Measurements from ENCODE around the gene RNF41. TPM values are rescaled to one million over a fixed set of nuclear protein-coding genes. Genes with fewer than 3 reads are reported as not detected.
A peak's percentile ranks its signal among the peaks of the same experiment; 100 is the strongest.
"Not testable (repeated sequence)": the region's sequence is repeated elsewhere in the genome, so short reads cannot be mapped to it uniquely, and the experiment has no call there.

Gene RNF41
- polyA plus RNA-seq, 2 donors: 7.9 to 17.5 TPM

DNA sequence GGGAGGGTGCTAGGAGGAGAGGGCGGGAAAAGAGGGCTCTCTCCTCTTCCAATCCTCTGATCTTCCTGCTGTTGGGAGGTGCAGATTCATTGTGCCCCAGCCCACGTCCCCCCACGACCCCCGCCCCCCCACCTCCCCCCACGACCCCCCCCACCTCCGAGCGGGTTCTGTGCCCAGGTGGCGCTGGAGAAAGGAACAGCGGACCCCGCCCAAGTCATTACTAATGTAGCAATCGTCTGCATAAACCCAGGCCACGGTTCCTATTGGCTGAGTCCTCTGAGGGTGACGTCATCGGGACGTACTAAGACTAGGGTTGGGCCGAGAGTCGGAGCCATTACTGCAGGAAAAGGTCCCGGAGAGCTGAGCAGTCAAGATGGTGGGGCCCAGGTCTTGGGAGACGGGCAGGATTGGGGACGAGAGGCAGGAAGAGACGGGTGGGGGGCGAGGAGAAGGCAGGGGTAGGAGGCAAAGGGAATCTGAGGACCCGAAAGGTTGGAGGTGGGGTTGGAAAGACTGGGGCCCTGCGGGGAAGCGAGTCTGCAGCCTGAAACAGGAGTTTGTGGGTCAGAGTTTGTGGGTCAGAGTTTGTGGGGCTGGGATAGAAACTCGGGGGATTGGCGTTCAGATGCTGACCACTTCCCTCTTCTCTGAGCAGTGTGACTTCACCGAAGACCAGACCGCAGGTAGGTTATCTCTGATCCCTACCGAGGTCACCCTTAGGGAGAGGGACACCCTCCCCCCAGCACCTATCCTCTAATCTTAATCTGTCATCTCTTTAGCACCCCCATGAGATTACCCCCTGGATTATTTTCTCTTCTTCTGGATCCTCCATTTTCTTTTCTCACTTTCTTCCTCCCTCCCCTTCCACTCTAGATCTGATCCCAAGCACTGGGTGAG is 63.4 kb downstream of the RNF41 start, which contains the start of gene MYL6:
Gene MYL6 (plus strand): TSS at position 331 of the 897 bp plus-strand sequence. CDS start 43 bp downstream, at position 374.
- peaks cover 5 to 10% of the 10 kb centered on the region in 2 donors for H3K4me1 ChIP-seq (ENCODE audit: control insufficient read depth in 2 of 2, insufficient read depth in 2 of 2, low read length in 1 of 2)
- WGBS, 2 donors: 1% methylated on average over 30 of the region's 30 CpGs
- H3K36me3 ChIP-seq (ENCODE audit: control insufficient read depth in 2 of 2, insufficient read depth in 2 of 2, low read length in 1 of 2): peaks cover 7 to 25% of the 10 kb centered on the region in 2 donors

DNA sequence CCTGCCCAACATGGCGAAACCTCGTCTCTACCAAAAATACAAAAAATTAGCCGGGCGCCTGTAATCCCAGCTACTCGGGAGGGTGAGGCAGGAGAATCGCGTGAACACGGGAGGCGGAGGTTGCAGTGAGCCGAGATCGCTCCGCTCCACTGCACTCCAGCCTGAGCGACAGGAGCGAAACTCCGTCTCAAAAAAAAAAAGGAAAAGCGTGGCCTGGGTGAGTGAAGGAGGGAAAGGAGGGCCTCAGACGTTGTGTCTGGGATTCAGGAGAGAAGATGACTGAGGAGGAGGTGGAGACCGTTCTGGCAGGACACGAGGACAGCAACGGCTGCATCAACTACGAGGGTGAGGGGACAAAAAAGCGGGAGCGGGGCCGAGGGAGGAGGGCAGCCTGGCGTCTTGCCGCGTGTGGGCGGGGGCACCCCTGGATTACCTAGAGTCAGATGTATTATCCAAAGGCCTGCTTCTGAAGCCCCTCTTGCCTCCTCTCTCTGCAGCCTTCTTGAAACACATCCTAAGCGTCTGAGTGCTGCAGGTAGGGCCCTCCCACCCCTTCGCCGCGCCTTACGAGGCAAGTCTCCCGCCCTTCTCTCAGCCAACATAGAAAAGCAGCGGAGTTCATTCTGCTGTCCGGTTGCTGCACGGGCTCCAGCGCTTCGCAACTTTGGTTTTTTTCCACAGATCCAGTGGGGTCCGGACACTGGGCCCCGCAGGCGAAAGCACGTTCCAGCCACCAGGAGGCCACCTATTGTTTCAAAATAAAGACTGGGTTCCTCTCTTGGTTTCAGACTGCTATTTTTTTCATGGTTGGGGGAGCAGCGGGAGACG is 64.3 kb downstream of the RNF41 start:
- H3K4me1 ChIP-seq (ENCODE audit: control insufficient read depth in 2 of 2, insufficient read depth in 2 of 2, low read length in 1 of 2): peaks cover 5 to 11% of the 10 kb centered on the region in 2 donors
- WGBS, 2 donors: 4 to 5% methylated on average over 45 of the region's 45 CpGs
- H3K27ac ChIP-seq (ENCODE audit: low read depth in 2 of 2, low read length in 1 of 2): peak overlapping the region; percentile 95 to 97
- H3K9me3 ChIP-seq (ENCODE audit: control insufficient read depth in 2 of 2, insufficient read depth in 1 of 2, low read depth in 1 of 2, low read length in 1 of 2): no peaks in the 10 kb centered on the region
- H3K27me3 ChIP-seq (ENCODE audit: control insufficient read depth in 1 of 2, insufficient read depth in 2 of 2, low read length in 2 of 2): no peaks in the 10 kb centered on the region
- peaks cover 7 to 24% of the 10 kb centered on the region in 2 donors for H3K36me3 ChIP-seq (ENCODE audit: control insufficient read depth in 2 of 2, insufficient read depth in 2 of 2, low read length in 1 of 2)
- H3K4me3 ChIP-seq (ENCODE audit: low read depth in 1 of 2, low read length in 2 of 2): peak overlapping the region; percentile 49 to 99

More for the DNA sequence above, 63.4 kb downstream of the RNF41 start, which contains the start of gene MYL6:
- peak within 1 kb of the TSS; percentile 96 to 100 for H3K27ac ChIP-seq (ENCODE audit: low read depth in 2 of 2, low read length in 1 of 2)
- no peaks in the 10 kb centered on the region for H3K27me3 ChIP-seq (ENCODE audit: control insufficient read depth in 1 of 2, insufficient read depth in 2 of 2, low read length in 2 of 2)
- H3K4me3 ChIP-seq (ENCODE audit: low read depth in 1 of 2, low read length in 2 of 2): peak within 1 kb of the TSS; percentile 79 to 99
- no peaks in the 10 kb centered on the region for H3K9me3 ChIP-seq (ENCODE audit: control insufficient read depth in 2 of 2, insufficient read depth in 1 of 2, low read depth in 1 of 2, low read length in 1 of 2)

DNA sequence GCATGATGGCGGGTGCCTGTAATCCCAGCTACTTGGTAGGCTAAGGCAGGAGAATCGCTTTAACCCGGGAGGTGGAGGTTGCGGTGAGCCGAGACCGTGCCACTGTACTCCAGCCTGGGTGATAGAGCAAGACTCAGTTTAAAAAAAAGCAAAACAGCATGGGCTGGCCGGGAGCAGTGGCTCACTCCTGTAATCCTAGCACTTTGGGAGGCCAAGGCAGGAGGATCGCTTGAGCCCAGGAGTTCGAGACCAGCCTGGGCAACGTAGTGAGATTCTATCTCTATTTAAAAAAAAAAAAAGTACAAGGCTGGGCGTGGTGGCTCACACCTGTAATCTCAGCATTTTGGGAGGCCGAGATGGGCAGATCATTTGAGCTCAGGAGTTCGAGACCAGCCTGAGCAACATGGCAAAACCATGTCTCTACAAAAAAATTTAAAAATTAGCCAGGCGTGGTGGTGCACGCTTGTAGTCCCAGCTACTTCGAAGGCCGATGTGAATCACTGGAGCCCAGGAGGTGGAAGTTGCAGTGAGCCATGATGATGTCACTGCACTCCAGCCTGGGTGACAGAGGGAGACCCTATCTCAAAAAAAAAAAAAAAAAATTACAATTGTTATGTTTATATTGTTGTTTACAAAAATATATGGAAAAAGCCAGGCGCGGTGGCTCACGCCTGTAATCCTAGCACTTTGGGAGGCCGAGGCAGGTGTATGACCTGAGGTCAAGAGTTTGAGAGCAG is 65.1 kb downstream of the RNF41 start:
- H3K27me3 ChIP-seq (ENCODE audit: control insufficient read depth in 1 of 2, insufficient read depth in 2 of 2, low read length in 2 of 2); H3K4me3 ChIP-seq (ENCODE audit: low read depth in 1 of 2, low read length in 2 of 2); H3K9me3 ChIP-seq (ENCODE audit: control insufficient read depth in 2 of 2, insufficient read depth in 1 of 2, low read depth in 1 of 2, low read length in 1 of 2): not testable (repeated sequence)
- H3K27ac ChIP-seq (ENCODE audit: low read depth in 2 of 2, low read length in 1 of 2): peak overlapping the region; percentile 95 to 97
- WGBS, 2 donors: 85 to 90% methylated on average over 21 of the region's 21 CpGs
- peaks cover 5 to 11% of the 10 kb centered on the region in 2 donors for H3K4me1 ChIP-seq (ENCODE audit: control insufficient read depth in 2 of 2, insufficient read depth in 2 of 2, low read length in 1 of 2)
- H3K36me3 ChIP-seq (ENCODE audit: control insufficient read depth in 2 of 2, insufficient read depth in 2 of 2, low read length in 1 of 2): peaks cover 7 to 20% of the 10 kb centered on the region in 2 donors

DNA sequence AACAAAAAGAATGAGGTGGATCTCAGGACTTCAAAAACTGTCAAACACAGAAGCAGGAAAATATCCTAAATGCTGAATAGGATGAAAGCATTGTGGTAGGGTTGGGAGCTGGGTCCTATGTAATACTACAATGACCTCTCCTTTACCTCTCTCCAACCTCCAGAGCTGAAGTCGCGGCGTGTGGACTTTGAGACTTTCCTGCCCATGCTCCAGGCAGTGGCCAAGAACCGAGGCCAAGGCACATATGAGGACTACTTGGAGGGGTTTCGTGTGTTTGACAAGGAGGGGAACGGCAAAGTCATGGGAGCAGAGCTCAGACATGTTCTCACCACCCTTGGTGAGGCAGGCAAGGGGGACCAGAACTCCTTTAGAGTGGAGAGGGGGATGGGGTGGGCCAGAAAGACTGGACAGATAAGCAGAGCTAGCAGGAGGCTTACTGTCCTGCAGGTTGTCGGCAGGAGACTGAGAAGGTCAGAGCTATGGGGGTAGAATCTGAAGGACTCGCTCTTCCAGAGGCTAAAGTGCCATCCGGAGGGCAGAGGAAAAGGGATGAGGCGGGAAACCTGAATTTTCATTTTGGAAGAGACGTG is 66.4 kb downstream of the RNF41 start:
- Histone ChIP-seq H3K9me3 (ENCODE audit: control insufficient read depth in 2 of 2, insufficient read depth in 1 of 2, low read depth in 1 of 2, low read length in 1 of 2) (no peaks in the 10 kb centered on the region), H3K4me1 (ENCODE audit: control insufficient read depth in 2 of 2, insufficient read depth in 2 of 2, low read length in 1 of 2) (peaks cover 0 to 6% of the 10 kb centered on the region in 2 donors), H3K4me3 (ENCODE audit: low read depth in 1 of 2, low read length in 2 of 2) (no peak overlapping the region), H3K27ac (ENCODE audit: low read depth in 2 of 2, low read length in 1 of 2) (no peak overlapping the region), H3K27me3 (ENCODE audit: control insufficient read depth in 1 of 2, insufficient read depth in 2 of 2, low read length in 2 of 2) (no peaks in the 10 kb centered on the region), H3K36me3 (ENCODE audit: control insufficient read depth in 2 of 2, insufficient read depth in 2 of 2, low read length in 1 of 2) (peaks cover 4 to 9% of the 10 kb centered on the region in 2 donors)
- WGBS, 2 donors: 88 to 92% methylated on average over 11 of the region's 11 CpGs

DNA sequence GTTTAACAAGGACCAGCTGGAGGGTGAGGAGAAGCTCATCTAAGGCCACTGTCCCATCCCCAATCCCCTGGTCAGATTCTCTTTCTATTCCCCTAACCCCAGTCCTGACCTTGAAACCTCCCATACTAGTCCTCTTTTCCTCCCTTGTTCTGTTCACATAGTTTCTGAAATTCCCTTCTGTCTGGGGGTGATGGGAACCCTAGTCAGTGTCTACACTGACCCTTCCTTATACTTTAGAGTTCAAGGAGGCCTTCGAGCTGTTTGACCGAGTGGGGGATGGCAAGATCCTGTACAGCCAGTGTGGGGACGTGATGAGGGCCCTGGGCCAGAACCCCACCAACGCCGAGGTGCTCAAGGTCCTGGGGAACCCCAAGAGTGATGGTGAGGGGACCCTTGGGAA is 66.9 kb downstream of the RNF41 start:
- Histone ChIP-seq H3K27me3 (ENCODE audit: control insufficient read depth in 1 of 2, insufficient read depth in 2 of 2, low read length in 2 of 2) (no peaks in the 10 kb centered on the region), H3K4me1 (ENCODE audit: control insufficient read depth in 2 of 2, insufficient read depth in 2 of 2, low read length in 1 of 2) (peaks cover 0 to 4% of the 10 kb centered on the region in 2 donors), H3K36me3 (ENCODE audit: control insufficient read depth in 2 of 2, insufficient read depth in 2 of 2, low read length in 1 of 2) (peaks cover 2 to 3% of the 10 kb centered on the region in 2 donors), H3K4me3 (ENCODE audit: low read depth in 1 of 2, low read length in 2 of 2) (no peak overlapping the region), H3K9me3 (ENCODE audit: control insufficient read depth in 2 of 2, insufficient read depth in 1 of 2, low read depth in 1 of 2, low read length in 1 of 2) (no peaks in the 10 kb centered on the region), H3K27ac (ENCODE audit: low read depth in 2 of 2, low read length in 1 of 2) (no peak overlapping the region)
- WGBS, 2 donors: 89% methylated on average over 5 of the region's 5 CpGs

DNA sequence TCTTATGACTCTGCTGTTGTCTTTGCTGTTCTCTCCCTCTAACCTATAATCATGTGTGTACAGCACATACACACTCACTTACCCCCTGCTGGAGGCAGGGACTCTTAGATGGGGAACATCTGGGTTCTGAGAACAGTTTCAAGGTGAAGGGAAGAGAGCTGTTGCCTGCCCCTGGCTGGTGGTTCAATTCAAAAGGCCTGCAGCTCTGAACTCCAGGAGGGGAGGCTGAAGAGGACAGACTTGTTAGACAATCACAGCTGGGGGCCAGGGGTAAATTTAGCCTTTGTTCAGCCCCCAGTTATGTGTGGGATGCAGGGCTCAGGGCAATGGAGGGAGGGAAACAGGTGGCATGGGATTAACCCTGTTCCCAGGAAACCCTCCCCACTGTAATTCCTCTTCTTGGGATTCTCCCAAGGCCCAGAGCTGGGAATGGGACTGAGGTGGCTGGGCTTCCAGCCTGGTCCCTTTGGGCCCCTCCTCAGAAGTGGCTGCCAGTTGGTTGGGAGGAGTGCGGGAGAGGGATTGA is 67.4 kb downstream of the RNF41 start:
- H3K4me1 ChIP-seq (ENCODE audit: control insufficient read depth in 2 of 2, insufficient read depth in 2 of 2, low read length in 1 of 2): peaks cover 0 to 3% of the 10 kb centered on the region in 2 donors
- peaks cover 0 to 2% of the 10 kb centered on the region in 2 donors for H3K36me3 ChIP-seq (ENCODE audit: control insufficient read depth in 2 of 2, insufficient read depth in 2 of 2, low read length in 1 of 2)
- no peak overlapping the region for H3K4me3 ChIP-seq (ENCODE audit: low read depth in 1 of 2, low read length in 2 of 2)
- no peaks in the 10 kb centered on the region for H3K27me3 ChIP-seq (ENCODE audit: control insufficient read depth in 1 of 2, insufficient read depth in 2 of 2, low read length in 2 of 2)
- no peak overlapping the region for H3K27ac ChIP-seq (ENCODE audit: low read depth in 2 of 2, low read length in 1 of 2)
- no peaks in the 10 kb centered on the region for H3K9me3 ChIP-seq (ENCODE audit: control insufficient read depth in 2 of 2, insufficient read depth in 1 of 2, low read depth in 1 of 2, low read length in 1 of 2)
- 92% methylated on average over 1 of the region's 1 CpG for WGBS, 2 donors

DNA sequence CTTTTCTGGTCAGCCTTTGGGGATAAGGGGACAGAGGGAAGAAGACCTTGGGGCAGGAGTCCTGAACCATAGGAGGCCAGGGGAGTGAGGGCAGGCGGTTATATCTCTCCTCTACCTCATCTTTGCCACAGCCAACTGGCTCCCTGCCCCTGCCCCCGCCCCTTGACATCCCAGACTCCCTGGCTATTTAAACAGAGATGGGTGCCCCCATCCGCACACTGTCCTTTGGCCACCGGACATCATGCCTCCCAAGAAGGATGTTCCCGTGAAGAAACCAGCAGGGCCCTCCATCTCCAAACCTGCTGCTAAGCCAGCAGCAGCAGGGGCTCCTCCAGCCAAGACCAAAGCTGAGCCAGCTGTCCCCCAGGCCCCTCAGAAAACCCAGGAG is 68.0 kb downstream of the RNF41 start:
- Histone ChIP-seq H3K27ac (ENCODE audit: low read depth in 2 of 2, low read length in 1 of 2) (no peak overlapping the region), H3K27me3 (ENCODE audit: control insufficient read depth in 1 of 2, insufficient read depth in 2 of 2, low read length in 2 of 2) (no peaks in the 10 kb centered on the region), H3K36me3 (ENCODE audit: control insufficient read depth in 2 of 2, insufficient read depth in 2 of 2, low read length in 1 of 2) (peaks cover 0 to 2% of the 10 kb centered on the region in 2 donors), H3K9me3 (ENCODE audit: control insufficient read depth in 2 of 2, insufficient read depth in 1 of 2, low read depth in 1 of 2, low read length in 1 of 2) (no peaks in the 10 kb centered on the region), H3K4me3 (ENCODE audit: low read depth in 1 of 2, low read length in 2 of 2) (no peak overlapping the region), H3K4me1 (ENCODE audit: control insufficient read depth in 2 of 2, insufficient read depth in 2 of 2, low read length in 1 of 2) (peaks cover 0 to 3% of the 10 kb centered on the region in 2 donors)
- WGBS, 2 donors: 75 to 76% methylated on average over 5 of the region's 5 CpGs

DNA sequence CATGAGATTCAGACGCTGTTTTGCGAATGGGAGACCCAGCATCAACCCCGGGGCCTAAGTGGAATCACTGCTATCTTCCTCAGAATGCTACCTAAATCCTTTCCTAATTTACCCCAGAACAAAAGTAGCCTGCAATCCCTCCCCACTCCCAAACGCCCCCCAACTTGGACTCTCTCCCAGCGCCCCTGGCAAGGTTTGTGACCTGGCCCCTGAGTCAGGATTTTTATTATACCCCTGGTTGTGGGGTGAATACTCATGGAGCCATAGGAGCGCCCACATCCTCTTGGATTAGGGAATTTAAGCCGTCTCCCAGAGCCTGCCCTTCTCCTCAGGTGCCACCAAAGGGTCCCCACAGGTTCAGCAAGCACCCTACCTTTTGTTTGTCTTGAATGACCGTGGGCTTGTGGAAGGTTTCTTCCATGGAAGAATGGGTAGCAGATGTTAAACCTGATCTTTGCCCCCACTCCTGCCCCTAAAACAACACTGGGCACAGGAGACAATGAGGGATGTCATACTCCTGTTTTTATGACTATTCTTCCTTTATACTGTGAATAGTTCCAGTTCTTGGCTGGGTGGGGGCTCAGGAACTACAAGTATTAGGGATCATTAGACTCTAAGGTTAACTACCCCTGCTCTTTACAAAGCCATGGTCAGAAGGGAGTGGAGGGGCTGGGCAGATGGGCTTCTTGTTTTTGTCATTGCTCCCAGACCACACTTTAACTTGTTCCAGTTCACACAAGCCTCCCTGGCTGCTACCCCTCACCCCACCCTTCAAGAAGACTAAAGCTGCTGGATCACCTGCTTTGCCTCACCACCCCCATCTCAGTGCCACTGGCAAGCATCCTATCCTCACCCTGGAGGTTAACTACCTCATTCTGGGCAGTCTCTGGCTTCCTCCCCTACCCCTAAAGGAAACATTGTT is 68.7 kb downstream of the RNF41 start:
- Histone ChIP-seq H3K9me3 (ENCODE audit: control insufficient read depth in 2 of 2, insufficient read depth in 1 of 2, low read depth in 1 of 2, low read length in 1 of 2) (no peaks in the 10 kb centered on the region), H3K4me1 (ENCODE audit: control insufficient read depth in 2 of 2, insufficient read depth in 2 of 2, low read length in 1 of 2) (peaks cover 0 to 3% of the 10 kb centered on the region in 2 donors), H3K4me3 (ENCODE audit: low read depth in 1 of 2, low read length in 2 of 2) (peak overlapping the region; percentile 50 to 66), H3K36me3 (ENCODE audit: control insufficient read depth in 2 of 2, insufficient read depth in 2 of 2, low read length in 1 of 2) (peaks cover 0 to 2% of the 10 kb centered on the region in 2 donors), H3K27ac (ENCODE audit: low read depth in 2 of 2, low read length in 1 of 2) (peak overlapping the region; percentile 44 to 100), H3K27me3 (ENCODE audit: control insufficient read depth in 1 of 2, insufficient read depth in 2 of 2, low read length in 2 of 2) (no peaks in the 10 kb centered on the region)
- WGBS, 2 donors: 9 to 11% methylated on average over 8 of the region's 8 CpGs

All from esophagus (tissue), 2 donors.